Measurements from ENCODE around the gene LRP5. TPM values are rescaled to one million over a fixed set of nuclear protein-coding genes. Genes with fewer than 3 reads are reported as not detected.

The LRP5 gene
- total and polyA plus RNA-seq, 3 donors from 2014 or later, result 15.7 to 21.3 (median 20.6) TPM

GRCh38 chr11:68373189-68373814, 60.9 kb downstream of the LRP5 start:
- Histone ChIP-seq H3K27ac (peak overlapping the region in 1 of 2 donors; percentile 73), H3K36me3 (ENCODE audit: low read depth, missing control alignments) (no peaks in the 10 kb centered on the region), H3K9me3 (no peaks in the 10 kb centered on the region), H3K27me3 (no peaks in the 10 kb centered on the region), H3K4me3 (no peak overlapping the region), H3K4me1 (peaks cover 15% of the 10 kb centered on the region)
- intact Hi-C loops (cut with DNase I; ENCODE audit: low total_unique reads), result loop anchor here (10.0 kb wide), 1 partner anchor 59 kb away; the partner anchor contains the start of gene LRP5
- WGBS, 2 donors, result 73 to 80% methylated on average over 21 to 22 of the region's 22 CpGs
- peak; percentile 34 for DNase-seq
- TF ChIP-seq CTCF (IDR thresholded peaks at IDR 0.05) (no peak), POLR2A (IDR thresholded peaks at IDR 0.05) (no peak)

GRCh38 chr11:68373815-68374501, 61.6 kb downstream of the LRP5 start:
- Histone ChIP-seq H3K27me3 (no peaks in the 10 kb centered on the region), H3K4me1 (peaks cover 15% of the 10 kb centered on the region), H3K4me3 (no peak overlapping the region), H3K36me3 (ENCODE audit: low read depth, missing control alignments) (no peaks in the 10 kb centered on the region), H3K27ac (peak overlapping the region in 1 of 2 donors; percentile 73), H3K9me3 (no peaks in the 10 kb centered on the region)
- intact Hi-C loops (cut with DNase I; ENCODE audit: low total_unique reads), result loop anchor here (10.0 kb wide), 1 partner anchor 59 kb away; the partner anchor contains the start of gene LRP5
- DNase-seq, result peak; percentile 53
- 37 to 40% methylated on average over 30 to 33 of the region's 33 CpGs for WGBS, 2 donors
- no peak for TF ChIP-seq CTCF (IDR thresholded peaks at IDR 0.05)
- TF ChIP-seq POLR2A (IDR thresholded peaks at IDR 0.05), result no peak

- Histone ChIP-seq H3K4me3 (no peak overlapping the region), H3K27me3 (no peaks in the 10 kb centered on the region), H3K27ac (peak overlapping the region in 1 of 2 donors; percentile 73), H3K9me3 (no peaks in the 10 kb centered on the region), H3K36me3 (ENCODE audit: low read depth, missing control alignments) (no peaks in the 10 kb centered on the region), H3K4me1 (peaks cover 15% of the 10 kb centered on the region)
- no peak for TF ChIP-seq CTCF (IDR thresholded peaks at IDR 0.05)
- TF ChIP-seq POLR2A (IDR thresholded peaks at IDR 0.05), result no peak
- no peak for DNase-seq
- 64 to 76% methylated on average over 12 of the region's 12 CpGs for whole genome bisulfite sequencing, 2 donors
- intact Hi-C loops (cut with DNase I; ENCODE audit: low total_unique reads), result loop anchor here (10.0 kb wide), 1 partner anchor 60 kb away; the partner anchor contains the start of gene LRP5
These were observed 62.1 kb downstream of the LRP5 start for GRCh38 chr11:68374531-68374930.

GRCh38 chr11:68375337-68375736, 62.9 kb downstream of the LRP5 start:
- peaks cover 15% of the 10 kb centered on the region for H3K4me1 ChIP-seq
- intact Hi-C loops (cut with DNase I; ENCODE audit: low total_unique reads), result loop anchor here (10.0 kb wide), 1 partner anchor 61 kb away; the partner anchor contains the start of gene LRP5
- 95 to 100% methylated on average over 10 to 13 of the region's 13 CpGs for WGBS, 2 donors
- no peaks in the 10 kb centered on the region for H3K9me3 ChIP-seq
- TF ChIP-seq POLR2A (IDR thresholded peaks at IDR 0.05) (no peak), CTCF (IDR thresholded peaks at IDR 0.05) (no peak)
- no peak overlapping the region for H3K4me3 ChIP-seq
- no peak for DNase-seq
- no peaks in the 10 kb centered on the region for H3K36me3 ChIP-seq (ENCODE audit: low read depth, missing control alignments)
- H3K27me3 ChIP-seq, result no peaks in the 10 kb centered on the region
- H3K27ac ChIP-seq, result no peak overlapping the region

Measured in testis (tissue), 3 donors.